Stimulated activated CD4-positive, alpha-beta T cell treated with anti-CD3 and anti-CD28 coated beads, Interleukin-12 subunit alpha, Interleukin-12 subunit beta, amount 100 ng/mL, for 24 hours (primary cell): ENCODE data around the gene MARCHF10.
A peak's percentile ranks its signal among the peaks of the same experiment; 100 is the strongest.
"Not testable (repeated sequence)": the region's sequence is repeated elsewhere in the genome, so short reads cannot be mapped to it uniquely, and the experiment has no call there.

Experiments
- DNase-seq, 2 experiments: peaks; one replicate each; pipeline ENCODE4 v3.0.0-alpha.2; 2020; ENCODE audit warnings: low read depth in 2 of 2

The MARCHF10 gene

DNA sequence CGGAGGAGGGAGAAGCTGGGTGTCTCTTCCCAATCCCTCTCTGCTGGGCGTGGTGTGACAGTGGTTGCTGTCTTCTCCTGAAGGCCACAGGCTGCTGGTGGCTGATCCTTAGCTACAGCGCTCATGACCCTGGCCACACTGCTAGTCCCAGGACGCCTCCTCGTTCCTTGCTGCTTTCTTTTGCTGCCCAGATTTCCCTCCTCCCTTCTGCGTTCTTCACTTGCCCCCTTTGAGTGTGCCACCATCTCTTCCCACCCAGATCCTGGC, 90.6 kb downstream of the MARCHF10 start:
- DNase-seq, result no peak

DNA sequence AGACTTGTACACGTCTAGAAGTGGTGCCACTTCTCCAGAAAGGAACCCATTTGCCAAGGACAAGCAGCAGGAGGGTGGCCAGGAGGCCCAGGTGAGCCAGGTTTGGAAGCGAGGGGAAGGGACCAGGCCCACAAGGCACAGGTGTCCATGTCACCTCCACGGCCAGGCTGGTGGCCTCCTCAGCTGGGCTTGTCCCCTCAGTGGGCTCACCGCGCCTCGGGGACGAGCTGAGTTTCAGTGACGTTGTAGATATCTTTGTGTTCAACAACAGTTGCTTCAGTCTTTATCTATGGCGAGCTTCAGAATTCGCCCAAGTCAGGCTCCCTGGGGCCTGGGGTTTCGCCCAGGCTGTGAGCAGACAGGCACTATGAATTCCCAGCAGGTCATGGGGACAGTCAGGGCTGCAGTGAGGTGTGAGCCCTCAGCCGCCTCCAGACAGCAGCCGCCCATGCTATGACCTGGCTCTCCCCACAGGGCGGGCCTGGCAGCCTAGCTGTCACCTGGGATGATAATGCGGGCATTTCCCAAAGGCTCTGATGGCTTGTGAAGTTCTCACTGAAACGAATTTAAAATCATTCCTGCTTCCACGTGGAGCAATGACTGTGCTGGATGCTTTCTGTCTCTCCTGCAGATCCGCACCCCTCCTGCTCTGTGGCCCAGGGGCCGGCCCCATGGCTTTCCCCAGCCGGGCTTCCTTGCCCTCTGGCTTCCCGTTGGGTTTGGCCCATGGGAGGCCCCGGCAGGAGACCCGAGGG, 91.1 kb downstream of the MARCHF10 start:
- DNase-seq, result no peak

DNA sequence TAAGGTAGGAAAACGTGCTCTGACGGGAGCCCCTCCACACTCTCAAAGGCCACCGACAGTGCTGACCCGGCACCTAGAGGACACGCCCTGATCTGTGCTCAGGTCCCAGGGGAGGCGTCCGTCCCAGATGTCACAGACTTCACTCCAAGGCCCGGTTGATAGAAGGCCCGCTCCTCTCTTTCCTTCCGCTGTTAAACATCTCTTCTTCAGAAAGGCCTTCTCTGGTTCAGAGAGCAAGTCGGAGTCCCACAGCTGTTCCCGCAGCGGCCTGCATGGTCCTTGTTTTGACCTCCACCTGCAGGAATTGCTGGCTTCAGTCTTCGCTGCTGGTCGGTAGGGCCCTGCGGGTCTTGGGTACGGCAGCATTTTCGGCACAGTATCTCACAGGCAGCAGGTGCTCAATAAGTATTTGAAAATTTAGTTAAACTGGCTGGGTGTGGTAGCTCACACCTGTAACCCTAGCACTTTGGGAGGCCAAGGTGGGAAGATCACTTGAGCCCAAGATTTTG, 92.2 kb downstream of the MARCHF10 start:
- no peak for DNase-seq

DNA sequence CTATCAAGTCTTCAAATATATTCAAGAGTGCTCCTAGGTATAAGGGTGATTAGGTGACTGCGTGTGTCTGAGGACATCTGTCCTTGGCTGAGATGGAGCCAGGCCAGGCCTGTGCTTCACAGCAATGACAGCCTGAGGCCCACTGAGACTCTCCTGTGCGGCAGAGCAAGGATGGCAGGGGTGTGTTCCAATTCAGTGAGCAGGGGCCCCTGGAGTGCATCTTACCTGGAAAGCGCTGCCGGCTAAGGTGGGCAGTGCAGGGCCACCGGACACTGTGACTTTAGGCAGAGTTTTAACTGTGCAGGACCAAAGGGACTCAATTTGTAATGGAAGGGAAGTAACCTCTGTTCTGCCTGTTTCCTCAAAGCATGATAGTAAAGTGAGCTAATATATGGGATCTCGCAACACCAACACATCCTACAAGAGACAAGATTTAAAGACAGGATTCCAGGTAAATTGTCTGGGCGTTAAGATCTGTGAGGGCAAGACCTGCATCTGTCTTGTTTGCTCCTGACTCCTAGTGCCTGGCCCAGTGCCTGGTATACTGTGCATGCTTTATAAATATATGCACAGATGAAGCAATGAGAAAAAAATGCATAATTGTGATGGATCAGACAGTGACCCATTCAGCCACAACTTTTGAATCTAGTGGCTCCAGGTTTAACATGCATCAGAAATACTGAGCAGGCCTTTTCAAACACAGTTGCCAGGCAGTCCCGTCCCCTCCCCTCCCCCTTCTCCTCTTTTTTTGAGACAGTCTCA, 93.9 kb downstream of the MARCHF10 start:
- no peak for DNase-seq

DNA sequence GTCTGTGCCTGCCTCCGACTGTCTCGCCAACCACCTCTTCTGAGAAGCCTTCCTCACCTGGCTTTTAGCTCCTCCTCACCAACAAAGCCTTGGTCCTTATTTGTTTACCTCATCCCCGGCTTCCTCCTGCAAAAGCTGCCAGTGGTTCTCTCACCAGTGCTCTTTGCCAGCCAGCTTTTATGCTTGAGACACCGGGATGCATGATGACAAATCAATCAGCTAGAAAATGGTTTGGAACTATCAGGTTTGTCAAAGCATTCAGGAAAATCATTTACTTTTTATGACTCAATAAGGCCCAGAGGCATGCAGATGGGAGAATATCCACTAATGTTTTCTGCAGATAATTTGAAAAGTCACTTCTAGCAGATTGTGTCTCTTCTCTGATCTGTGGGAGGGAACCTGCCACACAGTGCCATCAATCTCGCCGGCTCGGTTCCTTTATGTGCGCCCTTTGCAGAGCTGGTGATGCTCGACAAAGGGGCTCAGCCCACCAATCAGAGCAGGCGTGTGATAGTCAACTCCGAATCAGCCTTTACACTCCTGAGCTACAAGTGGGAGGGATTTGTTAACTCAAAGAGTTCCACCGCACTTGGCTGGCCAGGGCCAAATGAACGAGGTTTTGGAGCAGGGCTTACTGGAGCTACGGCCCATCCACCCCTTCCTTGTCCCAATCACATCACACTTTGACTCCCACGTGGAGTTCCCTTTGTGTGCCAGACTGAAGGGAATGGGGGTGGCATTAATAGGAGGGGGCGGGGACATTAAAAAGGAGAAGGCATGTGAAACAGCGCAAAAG, 94.8 kb downstream of the MARCHF10 start:
- DNase-seq, result no peak

DNA sequence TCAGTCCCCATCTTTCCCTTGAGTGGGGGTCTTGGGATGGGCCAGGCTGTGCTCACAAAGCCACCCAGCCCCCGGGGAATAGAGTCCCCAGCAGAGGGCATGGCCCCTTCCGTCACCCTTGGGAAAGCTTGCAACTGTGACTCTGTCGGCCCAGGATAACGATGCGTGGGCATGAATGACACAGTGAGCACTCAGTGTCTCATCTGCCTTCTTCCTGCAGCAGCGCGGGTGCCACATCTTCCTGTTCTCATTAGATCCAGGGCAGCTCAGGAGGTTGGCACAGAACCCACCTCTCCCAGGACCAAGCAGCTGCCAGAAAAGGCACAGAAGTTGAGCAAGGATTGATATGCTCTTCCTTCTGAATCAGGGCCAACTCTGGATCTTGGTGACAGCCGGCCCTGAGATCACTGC, 95.9 kb downstream of the MARCHF10 start:
- DNase-seq, result no peak

DNA sequence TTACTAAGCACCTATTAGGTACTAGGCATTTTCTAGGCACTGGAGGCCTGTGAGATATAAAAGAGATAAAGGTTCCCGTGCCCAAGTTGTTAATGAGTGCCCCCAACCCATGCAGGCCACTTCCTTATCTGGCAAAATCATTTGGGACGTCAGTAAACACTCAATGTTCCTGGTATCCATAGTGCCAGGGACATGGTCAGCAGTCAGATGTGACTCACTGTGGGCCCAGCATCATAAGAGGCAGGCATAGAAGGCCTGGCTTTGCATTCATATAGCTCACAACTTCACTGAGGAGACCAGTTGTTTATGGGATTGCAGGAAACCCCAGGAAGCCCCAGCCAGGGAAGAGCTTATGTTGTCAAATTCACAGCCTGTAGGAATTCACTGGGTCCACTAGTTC, 99.5 kb downstream of the MARCHF10 start:
- DNase-seq, result no peak

DNA sequence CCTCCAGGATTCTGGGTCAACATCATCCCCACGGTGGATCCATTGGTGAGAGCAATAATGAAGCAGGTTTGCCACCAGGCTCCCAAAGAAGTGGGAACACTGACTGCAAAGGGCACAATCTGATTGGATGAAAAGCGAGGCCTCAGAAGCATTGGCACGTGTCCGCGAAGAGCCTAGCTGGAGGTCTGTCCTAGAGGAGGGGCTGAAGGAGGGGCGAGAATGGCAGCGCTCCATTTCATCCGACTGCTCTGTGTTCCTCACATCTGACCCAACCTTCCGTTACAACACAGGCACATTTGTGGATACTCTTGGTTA, 100.7 kb downstream of the MARCHF10 start:
- DNase-seq, result no peak

DNA sequence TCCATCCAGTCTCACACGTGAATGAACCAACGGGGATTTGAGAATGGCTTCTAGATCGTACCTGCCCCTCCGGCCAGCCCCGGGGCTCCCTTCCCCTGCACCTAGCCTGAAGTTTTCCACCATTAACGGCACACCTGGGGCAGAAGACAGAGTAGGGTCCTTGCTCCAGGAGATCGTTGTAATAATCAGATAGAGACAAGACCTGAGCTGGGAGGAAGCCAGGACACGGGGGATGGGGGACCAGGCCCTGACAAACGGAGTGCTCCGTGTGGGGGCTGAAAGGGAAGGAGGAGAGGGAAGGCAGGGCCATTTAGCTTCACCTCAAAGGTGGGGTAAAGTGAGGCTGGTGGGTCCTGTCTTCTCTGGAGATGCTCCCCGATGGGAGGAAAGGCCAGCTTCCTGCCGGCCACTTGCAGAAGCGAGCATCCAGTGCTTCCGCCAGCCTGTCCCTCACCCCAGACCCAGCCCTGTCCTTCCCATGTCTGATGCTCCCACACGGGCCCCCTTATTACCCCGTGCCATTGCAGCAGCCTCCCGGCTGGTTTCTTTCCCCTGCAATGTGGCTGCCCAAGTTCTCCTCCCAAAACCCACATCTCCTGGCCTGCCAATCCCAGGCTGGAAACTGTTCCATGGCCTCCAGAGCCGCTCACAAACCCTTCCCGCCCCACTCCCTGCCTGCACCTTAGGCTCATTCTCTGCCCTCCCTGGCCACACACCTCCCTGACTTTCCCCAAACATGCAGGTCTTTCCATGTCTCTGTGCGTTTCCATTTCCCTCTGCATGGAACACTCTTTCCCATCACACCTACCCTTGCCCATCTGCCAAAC, 101.3 kb downstream of the MARCHF10 start:
- DNase-seq, result no peak

DNA sequence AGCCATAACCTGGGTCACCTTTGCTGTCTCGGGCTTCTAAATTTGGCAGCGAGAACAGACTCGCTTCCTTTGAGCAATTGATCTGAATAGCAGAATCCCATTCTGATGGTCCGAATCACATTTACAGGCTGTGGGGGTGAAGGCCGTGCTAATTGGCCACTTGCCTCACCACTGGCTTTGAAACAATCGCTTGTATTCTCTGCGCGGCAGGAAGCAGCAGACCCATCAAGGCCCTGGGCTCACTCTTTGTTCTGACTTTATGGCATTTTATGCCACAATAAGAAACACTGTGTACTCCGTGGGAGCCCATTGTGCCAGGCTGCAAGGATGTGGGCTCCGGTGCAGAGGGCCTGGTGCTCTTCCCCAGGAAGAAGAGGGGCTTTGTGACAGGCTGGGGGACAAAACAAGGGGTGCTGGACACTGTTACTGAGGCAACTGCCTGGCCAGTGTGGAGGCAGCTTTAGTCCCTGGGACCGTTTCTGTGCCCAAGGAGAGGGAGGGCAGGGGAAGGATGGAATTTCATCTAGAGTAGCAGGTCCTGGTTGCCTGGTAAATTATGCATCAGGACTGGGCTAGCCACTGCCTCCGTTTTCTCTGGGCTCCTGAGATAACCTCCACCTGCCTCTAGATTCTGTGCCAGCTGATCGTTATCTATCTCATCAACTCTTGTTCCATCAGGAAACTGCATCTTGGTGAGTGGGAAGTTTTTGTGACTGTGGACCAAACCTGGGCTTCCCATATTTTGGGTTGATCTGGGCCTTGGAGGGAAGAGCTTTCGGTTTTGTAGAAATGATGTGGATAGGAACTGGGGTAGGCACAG, 102.1 kb downstream of the MARCHF10 start:
- no peak for DNase-seq

DNA sequence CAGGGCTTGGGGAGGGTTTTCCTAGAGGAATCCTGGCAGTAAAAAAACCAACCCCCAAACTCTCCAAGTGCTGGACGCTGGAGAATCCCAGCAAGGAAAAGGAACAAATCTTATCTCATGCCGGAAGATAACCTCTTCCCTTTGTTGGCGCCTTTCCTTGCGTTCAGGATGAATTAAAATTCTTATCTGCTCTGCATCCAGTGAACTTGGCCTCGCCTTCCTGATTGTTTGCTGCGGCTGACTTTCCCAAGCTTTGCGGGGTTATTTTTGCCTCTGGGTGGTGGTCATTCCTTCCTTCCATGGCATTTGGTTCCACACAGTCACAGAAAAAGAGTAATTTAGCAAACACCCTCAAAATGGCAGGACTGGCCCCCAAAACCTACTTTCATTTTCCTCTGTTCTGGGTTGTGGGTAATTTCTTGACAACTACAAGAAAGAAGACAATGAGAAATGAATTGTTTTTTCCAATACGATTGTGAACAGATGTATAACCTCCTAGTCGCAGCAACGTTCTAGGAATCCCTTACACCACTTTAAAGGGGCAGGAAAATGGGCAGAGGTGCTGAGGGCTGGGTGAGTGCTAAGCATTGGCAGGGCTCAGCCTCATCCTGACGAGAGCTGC, 102.8 kb downstream of the MARCHF10 start:
- no peak for DNase-seq

DNA sequence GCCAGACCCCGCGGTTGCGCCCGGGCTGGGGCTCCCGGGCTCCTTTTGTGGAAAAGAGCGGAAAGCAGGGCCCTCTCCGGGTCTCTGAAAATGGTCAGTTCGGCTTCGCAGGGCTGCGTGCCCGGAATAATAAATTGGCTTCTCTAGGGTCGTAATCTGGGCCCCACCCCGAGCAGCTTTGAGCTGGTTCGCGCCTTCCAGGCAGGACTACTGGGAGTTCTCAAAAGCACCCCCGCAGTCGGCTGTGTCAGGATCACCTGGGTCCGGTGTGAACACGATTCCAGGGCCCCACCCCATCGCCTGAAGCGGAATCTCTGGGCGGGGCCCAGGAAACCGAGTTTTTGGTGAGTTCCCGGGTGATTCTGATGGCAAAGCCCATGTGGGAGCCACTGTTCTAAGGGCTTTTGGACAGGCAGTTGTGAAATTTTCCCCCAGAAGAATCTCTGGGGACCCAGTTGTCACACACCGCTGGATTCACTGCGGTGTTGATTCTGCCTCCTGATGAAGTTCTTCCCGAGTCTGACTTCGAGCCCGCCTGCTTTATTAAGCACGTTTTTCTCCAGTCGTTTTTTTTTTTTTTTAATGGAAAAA, 103.6 kb downstream of the MARCHF10 start:
- DNase-seq, result no peak

DNA sequence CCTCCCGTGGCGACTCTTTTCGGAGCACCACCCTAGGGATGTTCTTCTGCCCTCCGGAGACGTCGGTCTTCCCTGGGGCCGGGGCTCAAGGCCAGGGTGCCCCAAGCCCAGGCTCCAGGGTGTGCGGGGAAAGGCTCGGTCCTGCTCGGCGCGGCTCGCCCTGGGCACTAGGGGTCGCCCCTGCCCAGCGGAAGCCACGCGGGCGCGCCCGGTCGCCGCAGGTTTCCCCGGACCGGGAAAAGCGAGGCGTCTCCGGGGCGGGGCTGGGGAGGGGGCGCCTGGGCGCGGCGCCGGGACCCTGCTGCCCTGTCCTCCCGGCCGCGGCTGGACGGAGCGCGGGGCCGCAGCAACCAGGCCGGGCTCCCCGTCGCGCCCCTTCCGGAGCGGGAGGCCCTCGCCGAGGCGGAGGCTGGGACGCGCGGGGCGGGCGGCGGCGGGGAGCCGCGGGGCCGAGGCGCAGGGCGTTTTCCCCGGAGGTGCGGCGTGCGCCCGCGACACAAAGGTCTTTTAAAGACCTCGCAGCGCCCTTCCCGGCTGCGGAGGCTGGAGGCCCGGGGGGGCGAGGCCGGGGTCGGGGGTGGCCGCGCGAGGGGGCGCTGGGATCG, 104.2 kb downstream of the MARCHF10 start:
- peak; percentile 53 to 56 for DNase-seq

DNA sequence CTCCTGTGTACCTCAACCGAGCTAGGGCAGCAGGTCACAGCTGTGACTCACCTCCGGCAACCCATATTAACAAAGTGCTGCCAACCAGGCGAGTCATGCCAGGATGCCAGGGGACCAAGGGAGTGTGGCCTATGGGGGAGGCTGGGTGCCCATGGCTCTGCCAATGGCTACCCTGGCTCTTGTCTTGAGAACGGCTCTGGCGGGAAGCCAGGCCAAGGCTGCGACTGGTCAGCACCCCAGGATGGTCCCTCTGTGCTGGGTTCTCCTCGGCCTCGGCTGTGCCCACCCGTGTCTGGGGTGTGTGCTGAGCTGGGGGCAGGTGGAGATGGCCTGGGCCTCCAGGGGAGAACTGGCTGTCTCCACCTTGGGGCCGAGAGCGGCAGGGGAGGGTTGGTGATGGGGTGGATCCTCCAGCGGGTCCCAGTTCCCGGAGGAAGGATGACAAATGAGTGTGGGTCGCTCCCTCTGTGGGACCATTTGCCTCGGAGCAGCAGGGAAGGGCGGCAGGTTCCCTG, 104.8 kb downstream of the MARCHF10 start:
- no peak for DNase-seq

DNA sequence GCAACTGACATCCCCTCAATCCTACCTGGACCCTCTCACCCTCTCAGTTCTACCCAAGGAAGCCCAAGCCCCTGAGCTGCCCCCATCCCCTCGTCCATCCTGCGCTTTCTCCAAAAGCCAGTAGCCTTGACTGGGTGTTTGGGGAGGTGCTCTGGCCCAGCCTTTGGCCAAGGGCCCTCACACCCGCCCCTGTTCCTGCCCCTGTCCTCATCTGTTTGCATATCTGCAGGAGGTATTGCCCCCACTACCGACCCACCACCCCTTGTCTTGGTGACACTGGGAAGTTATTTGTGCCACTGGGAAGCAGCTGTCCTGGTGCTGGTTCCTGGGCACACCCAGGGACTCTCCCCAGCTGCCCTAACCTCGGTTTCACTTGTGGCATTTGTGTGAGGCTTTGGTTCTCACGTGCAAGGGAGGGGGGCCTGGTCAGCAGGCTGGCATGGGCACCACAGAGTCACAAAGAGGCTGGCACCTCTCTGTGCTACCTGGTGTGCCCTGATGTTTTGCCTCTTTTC, 105.3 kb downstream of the MARCHF10 start:
- no peak for DNase-seq

DNA sequence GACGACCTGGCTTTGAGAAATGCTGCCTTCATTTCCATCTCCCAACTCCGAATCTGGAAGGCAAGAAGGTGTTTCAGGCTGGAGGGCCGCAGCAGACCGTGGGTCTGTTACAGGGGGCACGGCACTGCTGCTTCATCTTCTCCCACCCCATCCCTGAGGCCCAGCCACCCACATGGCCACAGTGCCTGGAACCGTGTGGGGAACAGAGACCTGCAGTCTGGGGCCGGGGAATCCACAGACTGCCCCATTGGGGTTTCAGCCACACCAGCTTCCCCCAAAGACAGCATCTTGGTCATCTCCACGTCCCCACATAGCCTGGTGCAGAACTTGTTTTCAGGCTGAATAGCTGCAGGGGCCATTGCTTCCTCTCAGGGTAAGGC, 106.4 kb downstream of the MARCHF10 start:
- no peak for DNase-seq

DNA sequence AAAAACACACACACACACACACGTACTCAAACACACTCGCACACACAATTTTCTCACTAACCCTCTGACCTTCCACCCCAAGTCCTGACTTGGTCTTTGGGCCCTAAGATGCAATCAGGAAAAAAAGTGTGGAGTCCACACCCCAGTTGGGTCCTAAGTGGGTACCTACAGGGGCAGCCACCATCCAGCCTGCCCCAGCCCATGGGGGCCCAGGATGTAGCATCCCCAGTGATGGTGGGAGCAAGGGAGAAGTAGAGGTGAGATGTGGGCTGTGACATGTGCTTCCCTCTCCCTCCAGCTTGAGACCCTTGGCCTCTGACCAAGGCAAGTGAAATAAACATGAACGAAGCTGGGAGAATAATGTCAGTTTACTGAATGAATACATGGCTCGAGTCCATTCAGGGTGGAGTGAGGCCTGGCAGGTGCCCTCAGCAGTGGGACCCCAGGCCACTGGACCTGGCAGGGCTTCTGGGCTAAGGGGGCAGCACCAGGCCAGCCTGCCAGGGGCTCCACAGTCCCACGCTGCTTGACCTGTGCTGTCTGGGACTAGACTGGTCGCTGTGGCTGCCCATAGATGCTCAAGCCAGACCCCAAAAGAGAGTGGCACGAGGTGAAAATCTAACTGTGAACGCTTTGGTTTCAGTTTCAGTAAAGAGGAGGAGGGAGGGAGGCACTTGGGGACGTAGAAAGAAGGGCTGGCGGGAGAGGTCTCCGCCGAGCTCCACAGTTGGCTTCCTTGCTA, 107.0 kb downstream of the MARCHF10 start:
- no peak for DNase-seq

DNA sequence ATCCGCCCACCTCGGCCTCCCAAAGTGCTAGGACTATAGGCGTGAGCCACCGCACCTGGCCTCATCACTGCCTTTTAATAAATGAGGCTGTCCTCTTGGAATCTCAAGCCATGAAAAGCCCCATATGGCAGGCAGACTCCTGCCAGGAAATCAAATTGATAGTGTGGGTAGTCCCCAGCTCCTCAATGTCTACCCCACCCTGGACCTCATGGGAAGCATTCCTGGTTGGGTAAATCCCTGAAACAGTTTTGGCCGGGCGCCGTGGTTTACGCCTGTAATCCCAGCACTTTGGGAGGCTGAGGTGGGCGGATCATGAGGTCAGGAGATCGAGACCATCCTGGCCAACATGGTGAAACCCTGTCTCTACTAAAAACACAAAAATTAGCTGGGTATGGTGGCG, 109.7 kb downstream of the MARCHF10 start:
- not testable (repeated sequence) for DNase-seq
